HEK293 (cell line): ENCODE results near the gene LY6G6F.
A peak's percentile ranks its signal among the peaks of the same experiment; 100 is the strongest.

Experiments
- GLI2 ChIP-seq: fragments of 450-650 bp; formaldehyde crosslinking; IDR thresholded peaks from 2 replicates; pipeline ENCODE4; 2017; ENCODE audit warnings: missing biosample characterization, missing genetic modification characterization, low read depth, borderline replicate concordance
- SCRT1 ChIP-seq: fragments of 450-650 bp; formaldehyde crosslinking; IDR thresholded peaks from 2 replicates; pipeline ENCODE4 v1.5.1; 2016; ENCODE audit warnings: missing biosample characterization, missing genetic modification characterization, borderline replicate concordance
- SETDB1 ChIP-seq: IDR thresholded peaks from one replicate; pipeline ENCODE4 v1.6.1; 2017; ENCODE audit warnings: mild to moderate bottlenecking, low read length, moderate library complexity, mixed read lengths; ENCODE audit not compliant: insufficient read length
- SP7 ChIP-seq: fragments of 450-650 bp; formaldehyde crosslinking; IDR thresholded peaks from 2 replicates; pipeline ENCODE4 v1.5.1; 2016; ENCODE audit warnings: missing biosample characterization, missing genetic modification characterization
- TRIM28 ChIP-seq: IDR thresholded peaks from 2 replicates; pipeline ENCODE4 v1.6.1; 2011; ENCODE audit warnings: low read length, control low read depth, borderline replicate concordance
- ZBTB17 ChIP-seq: fragments of 450-650 bp; formaldehyde crosslinking; IDR thresholded peaks from 2 replicates; pipeline ENCODE4 v1.5.1; 2016; ENCODE audit warnings: missing biosample characterization, missing genetic modification characterization
- ZEB2 ChIP-seq: fragments of 450-650 bp; formaldehyde crosslinking; IDR thresholded peaks from 2 replicates; pipeline ENCODE4 v1.5.1; 2016; ENCODE audit warnings: missing biosample characterization, missing genetic modification characterization
- ZFP41 ChIP-seq: fragments of 450-650 bp; formaldehyde crosslinking; IDR thresholded peaks from 2 replicates; pipeline ENCODE4 v1.5.1; 2016; ENCODE audit warnings: missing biosample characterization, missing genetic modification characterization, borderline replicate concordance
- ZIC2 ChIP-seq: fragments of 450-650 bp; formaldehyde crosslinking; IDR thresholded peaks from 2 replicates; pipeline ENCODE4 v1.5.1; 2016; ENCODE audit warnings: missing biosample characterization, missing genetic modification characterization
- ZNF10 ChIP-seq: fragments of 450-650 bp; formaldehyde crosslinking; IDR thresholded peaks from 2 replicates; pipeline ENCODE4 v1.5.1; 2017; ENCODE audit warnings: missing biosample characterization, missing genetic modification characterization
- ZNF121 ChIP-seq: fragments of 450-650 bp; formaldehyde crosslinking; IDR thresholded peaks from 2 replicates; pipeline ENCODE4 v1.5.1; 2016; ENCODE audit warnings: missing biosample characterization, missing genetic modification characterization
- ZNF157 ChIP-seq: fragments of 450-650 bp; formaldehyde crosslinking; IDR thresholded peaks from 2 replicates; pipeline ENCODE4 v1.5.1; 2016; ENCODE audit warnings: missing biosample characterization, missing genetic modification characterization
- ZNF16 ChIP-seq: fragments of 450-650 bp; formaldehyde crosslinking; IDR thresholded peaks from 2 replicates; pipeline ENCODE4 v1.5.1; 2016; ENCODE audit warnings: low read depth, missing biosample characterization, missing genetic modification characterization
- ZNF202 ChIP-seq: fragments of 450-650 bp; formaldehyde crosslinking; IDR thresholded peaks from 2 replicates; pipeline ENCODE4 v1.5.1; 2016; ENCODE audit warnings: missing biosample characterization, missing genetic modification characterization, borderline replicate concordance
- ZNF223 ChIP-seq: fragments of 450-650 bp; formaldehyde crosslinking; IDR thresholded peaks from 2 replicates; pipeline ENCODE4 v1.5.1; 2016; ENCODE audit warnings: missing biosample characterization, missing genetic modification characterization
- ZNF302 ChIP-seq: fragments of 450-650 bp; formaldehyde crosslinking; IDR thresholded peaks from 2 replicates; pipeline ENCODE4 v1.5.1; 2016; ENCODE audit warnings: missing biosample characterization, missing genetic modification characterization, low read depth
- ZNF311 ChIP-seq: fragments of 450-650 bp; formaldehyde crosslinking; IDR thresholded peaks from 2 replicates; pipeline ENCODE4 v1.5.1; 2017; ENCODE audit warnings: missing biosample characterization, missing genetic modification characterization, borderline replicate concordance
- ZNF341 ChIP-seq: fragments of 450-650 bp; formaldehyde crosslinking; IDR thresholded peaks from 2 replicates; pipeline ENCODE4; 2016; ENCODE audit warnings: low read depth, missing biosample characterization, missing genetic modification characterization
- ZNF394 ChIP-seq: fragments of 450-650 bp; formaldehyde crosslinking; IDR thresholded peaks from 2 replicates; pipeline ENCODE4 v1.5.1; 2016; ENCODE audit warnings: missing biosample characterization, missing genetic modification characterization, mild to moderate bottlenecking, moderate library complexity, borderline replicate concordance
- ZNF473 ChIP-seq: fragments of 450-650 bp; formaldehyde crosslinking; IDR thresholded peaks from 2 replicates; pipeline ENCODE4 v1.5.1; 2017; ENCODE audit warnings: missing biosample characterization, missing genetic modification characterization
- ZNF529 ChIP-seq: fragments of 450-650 bp; formaldehyde crosslinking; IDR thresholded peaks from 2 replicates; pipeline ENCODE4 v1.5.1; 2017; ENCODE audit warnings: missing genetic modification characterization, missing biosample characterization; ENCODE audit not compliant: insufficient replicate concordance
- ZNF624 ChIP-seq: fragments of 450-650 bp; formaldehyde crosslinking; IDR thresholded peaks from 2 replicates; pipeline ENCODE4 v1.5.1; 2017; ENCODE audit warnings: missing biosample characterization, missing genetic modification characterization
- ZNF626 ChIP-seq: fragments of 450-650 bp; sonication (Bioruptor Pico); formaldehyde crosslinking; IDR thresholded peaks from 2 replicates; pipeline ENCODE4 v1.5.1; 2018; ENCODE audit warnings: missing biosample characterization, missing genetic modification characterization, inconsistent platforms
- ZNF654 ChIP-seq: fragments of 450-650 bp; formaldehyde crosslinking; IDR thresholded peaks from 2 replicates; pipeline ENCODE4 v1.5.1; 2016; ENCODE audit warnings: low read depth, missing biosample characterization, missing genetic modification characterization
- ZNF664 ChIP-seq: fragments of 450-650 bp; formaldehyde crosslinking; IDR thresholded peaks from 2 replicates; pipeline ENCODE4 v1.5.1; 2016; ENCODE audit warnings: missing biosample characterization, missing genetic modification characterization
- ZNF670 ChIP-seq: fragments of 450-650 bp; formaldehyde crosslinking; IDR thresholded peaks from 2 replicates; pipeline ENCODE4 v1.5.1; 2016; ENCODE audit warnings: missing biosample characterization, missing genetic modification characterization, low read depth
- ZNF707 ChIP-seq: fragments of 450-650 bp; formaldehyde crosslinking; IDR thresholded peaks from 2 replicates; pipeline ENCODE4 v1.5.1; 2016; ENCODE audit warnings: missing biosample characterization, missing genetic modification characterization
- ZNF792 ChIP-seq: fragments of 450-650 bp; formaldehyde crosslinking; IDR thresholded peaks from 2 replicates; pipeline ENCODE4 v1.5.1; 2016; ENCODE audit warnings: missing biosample characterization, missing genetic modification characterization
- ZXDB ChIP-seq: fragments of 450-650 bp; formaldehyde crosslinking; IDR thresholded peaks from 2 replicates; pipeline ENCODE4 v1.5.1; 2016; ENCODE audit warnings: missing biosample characterization, missing genetic modification characterization
- TF ChIP-seq, protein P1 (sequence below): fragments of 450-650 bp; formaldehyde crosslinking; IDR thresholded peaks from 2 replicates; pipeline ENCODE4 v1.5.1; 2016; ENCODE audit warnings: missing biosample characterization, missing genetic modification characterization
- TF ChIP-seq, protein P2 (sequence below): fragments of 450-650 bp; formaldehyde crosslinking; IDR thresholded peaks from 2 replicates; pipeline ENCODE4 v1.5.1; 2016; ENCODE audit warnings: missing biosample characterization, missing genetic modification characterization
- TF ChIP-seq, protein P3 (sequence below): fragments of 450-650 bp; formaldehyde crosslinking; IDR thresholded peaks from 2 replicates; pipeline ENCODE4 v1.5.1; 2016; ENCODE audit warnings: missing biosample characterization, missing genetic modification characterization
- TF ChIP-seq, protein P4 (sequence below): fragments of 450-650 bp; formaldehyde crosslinking; IDR thresholded peaks from 2 replicates; pipeline ENCODE4 v1.5.1; 2016; ENCODE audit warnings: missing biosample characterization, missing genetic modification characterization
- TF ChIP-seq, protein P5 (sequence below): fragments of 450-650 bp; formaldehyde crosslinking; IDR thresholded peaks from 2 replicates; pipeline ENCODE4 v1.5.1; 2016; ENCODE audit warnings: missing biosample characterization, missing genetic modification characterization

LY6G6F gene

DNA sequence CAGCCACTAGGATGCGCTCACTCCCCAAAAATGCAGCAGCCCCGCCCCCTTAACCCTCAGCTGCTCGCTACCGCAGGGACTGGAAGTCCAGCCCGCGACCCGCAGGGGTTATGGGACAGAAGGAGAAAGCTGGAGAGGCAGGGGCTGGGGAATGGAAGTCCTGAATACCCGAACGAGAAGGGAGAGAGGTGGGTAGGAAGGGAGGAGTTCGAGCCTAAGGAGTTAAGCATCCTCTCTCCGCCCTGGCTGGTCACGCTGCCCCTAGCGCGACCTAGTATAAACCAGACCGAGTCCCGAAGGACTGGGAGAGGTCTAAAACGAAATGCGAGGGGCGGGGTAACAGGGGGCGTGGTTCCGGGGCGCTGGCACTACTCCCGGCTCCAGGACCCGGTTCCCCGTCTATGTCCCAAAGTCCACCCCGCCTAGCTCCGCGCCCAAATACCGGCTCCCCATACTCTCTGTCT, 22.9 kb downstream of the LY6G6F start (continued):
- no peak for TF ChIP-seq SETDB1
- TF ChIP-seq, protein P1, sequence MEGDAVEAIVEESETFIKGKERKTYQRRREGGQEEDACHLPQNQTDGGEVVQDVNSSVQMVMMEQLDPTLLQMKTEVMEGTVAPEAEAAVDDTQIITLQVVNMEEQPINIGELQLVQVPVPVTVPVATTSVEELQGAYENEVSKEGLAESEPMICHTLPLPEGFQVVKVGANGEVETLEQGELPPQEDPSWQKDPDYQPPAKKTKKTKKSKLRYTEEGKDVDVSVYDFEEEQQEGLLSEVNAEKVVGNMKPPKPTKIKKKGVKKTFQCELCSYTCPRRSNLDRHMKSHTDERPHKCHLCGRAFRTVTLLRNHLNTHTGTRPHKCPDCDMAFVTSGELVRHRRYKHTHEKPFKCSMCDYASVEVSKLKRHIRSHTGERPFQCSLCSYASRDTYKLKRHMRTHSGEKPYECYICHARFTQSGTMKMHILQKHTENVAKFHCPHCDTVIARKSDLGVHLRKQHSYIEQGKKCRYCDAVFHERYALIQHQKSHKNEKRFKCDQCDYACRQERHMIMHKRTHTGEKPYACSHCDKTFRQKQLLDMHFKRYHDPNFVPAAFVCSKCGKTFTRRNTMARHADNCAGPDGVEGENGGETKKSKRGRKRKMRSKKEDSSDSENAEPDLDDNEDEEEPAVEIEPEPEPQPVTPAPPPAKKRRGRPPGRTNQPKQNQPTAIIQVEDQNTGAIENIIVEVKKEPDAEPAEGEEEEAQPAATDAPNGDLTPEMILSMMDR (tag by site-specific recombination), result peak; percentile 94
- no peak for TF ChIP-seq ZNF311 (tag by site-specific recombination)
- peak; percentile 19; the same call in 1 of the 2 replicates for TF ChIP-seq ZNF394 (tag by site-specific recombination)
- no peak for TF ChIP-seq TRIM28
- TF ChIP-seq ZNF16 (tag by site-specific recombination), result no peak
- no peak for TF ChIP-seq ZNF302 (tag by site-specific recombination)
- TF ChIP-seq ZNF473 (tag by site-specific recombination), result no peak
- TF ChIP-seq ZEB2, result peak; percentile 64; the same call in 1 of the 2 replicates
- TF ChIP-seq, protein P2, sequence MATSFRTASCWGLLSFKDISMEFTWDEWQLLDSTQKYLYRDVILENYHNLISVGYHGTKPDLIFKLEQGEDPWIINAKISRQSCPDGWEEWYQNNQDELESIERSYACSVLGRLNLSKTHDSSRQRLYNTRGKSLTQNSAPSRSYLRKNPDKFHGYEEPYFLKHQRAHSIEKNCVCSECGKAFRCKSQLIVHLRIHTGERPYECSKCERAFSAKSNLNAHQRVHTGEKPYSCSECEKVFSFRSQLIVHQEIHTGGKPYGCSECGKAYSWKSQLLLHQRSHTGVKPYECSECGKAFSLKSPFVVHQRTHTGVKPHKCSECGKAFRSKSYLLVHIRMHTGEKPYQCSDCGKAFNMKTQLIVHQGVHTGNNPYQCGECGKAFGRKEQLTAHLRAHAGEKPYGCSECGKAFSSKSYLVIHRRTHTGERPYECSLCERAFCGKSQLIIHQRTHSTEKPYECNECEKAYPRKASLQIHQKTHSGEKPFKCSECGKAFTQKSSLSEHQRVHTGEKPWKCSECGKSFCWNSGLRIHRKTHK, result no peak
- no peak for TF ChIP-seq SCRT1
- TF ChIP-seq ZNF707 (tag by site-specific recombination), result no peak
- TF ChIP-seq ZNF624, result no peak
- no peak for TF ChIP-seq ZNF670
- TF ChIP-seq ZFP41 (tag by site-specific recombination), result no peak
- TF ChIP-seq ZNF626 (tag by site-specific recombination), result no peak
- TF ChIP-seq, protein P3, sequence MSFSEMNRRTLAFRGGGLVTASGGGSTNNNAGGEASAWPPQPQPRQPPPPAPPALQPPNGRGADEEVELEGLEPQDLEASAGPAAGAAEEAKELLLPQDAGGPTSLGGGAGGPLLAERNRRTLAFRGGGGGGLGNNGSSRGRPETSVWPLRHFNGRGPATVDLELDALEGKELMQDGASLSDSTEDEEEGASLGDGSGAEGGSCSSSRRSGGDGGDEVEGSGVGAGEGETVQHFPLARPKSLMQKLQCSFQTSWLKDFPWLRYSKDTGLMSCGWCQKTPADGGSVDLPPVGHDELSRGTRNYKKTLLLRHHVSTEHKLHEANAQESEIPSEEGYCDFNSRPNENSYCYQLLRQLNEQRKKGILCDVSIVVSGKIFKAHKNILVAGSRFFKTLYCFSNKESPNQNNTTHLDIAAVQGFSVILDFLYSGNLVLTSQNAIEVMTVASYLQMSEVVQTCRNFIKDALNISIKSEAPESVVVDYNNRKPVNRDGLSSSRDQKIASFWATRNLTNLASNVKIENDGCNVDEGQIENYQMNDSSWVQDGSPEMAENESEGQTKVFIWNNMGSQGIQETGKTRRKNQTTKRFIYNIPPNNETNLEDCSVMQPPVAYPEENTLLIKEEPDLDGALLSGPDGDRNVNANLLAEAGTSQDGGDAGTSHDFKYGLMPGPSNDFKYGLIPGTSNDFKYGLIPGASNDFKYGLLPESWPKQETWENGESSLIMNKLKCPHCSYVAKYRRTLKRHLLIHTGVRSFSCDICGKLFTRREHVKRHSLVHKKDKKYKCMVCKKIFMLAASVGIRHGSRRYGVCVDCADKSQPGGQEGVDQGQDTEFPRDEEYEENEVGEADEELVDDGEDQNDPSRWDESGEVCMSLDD (tag by site-specific recombination), result no peak
- no peak for TF ChIP-seq ZNF121 (tag by site-specific recombination)
- TF ChIP-seq ZNF157 (tag by site-specific recombination), result no peak
- peak; percentile 51 for TF ChIP-seq SP7 (tag by site-specific recombination)
- TF ChIP-seq ZNF792, result no peak
- TF ChIP-seq ZNF664 (tag by site-specific recombination), result no peak
- no peak for TF ChIP-seq ZNF223 (tag by site-specific recombination)
- no peak for TF ChIP-seq ZNF202 (tag by site-specific recombination)
- TF ChIP-seq, protein P4, sequence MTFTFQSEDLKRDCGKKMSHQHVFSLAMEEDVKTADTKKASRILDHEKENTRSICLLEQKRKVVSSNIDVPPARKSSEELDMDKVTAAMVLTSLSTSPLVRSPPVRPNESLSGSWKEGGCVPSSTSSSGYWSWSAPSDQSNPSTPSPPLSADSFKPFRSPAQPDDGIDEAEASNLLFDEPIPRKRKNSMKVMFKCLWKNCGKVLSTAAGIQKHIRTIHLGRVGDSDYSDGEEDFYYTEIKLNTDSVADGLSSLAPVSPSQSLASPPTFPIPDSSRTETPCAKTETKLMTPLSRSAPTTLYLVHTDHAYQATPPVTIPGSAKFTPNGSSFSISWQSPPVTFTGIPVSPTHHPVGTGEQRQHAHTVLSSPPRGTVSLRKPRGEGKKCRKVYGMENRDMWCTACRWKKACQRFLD (tag by site-specific recombination), result no peak
- no peak for TF ChIP-seq ZIC2 (tag by site-specific recombination)
- TF ChIP-seq ZNF529 (tag by site-specific recombination), result no peak
- TF ChIP-seq ZXDB (tag by site-specific recombination), result peak; percentile 96
- no peak for TF ChIP-seq ZNF10
- no peak for TF ChIP-seq GLI2 (tag by site-specific recombination)
- TF ChIP-seq ZBTB17 (tag by site-specific recombination), result peak; percentile 92
- TF ChIP-seq, protein P5, sequence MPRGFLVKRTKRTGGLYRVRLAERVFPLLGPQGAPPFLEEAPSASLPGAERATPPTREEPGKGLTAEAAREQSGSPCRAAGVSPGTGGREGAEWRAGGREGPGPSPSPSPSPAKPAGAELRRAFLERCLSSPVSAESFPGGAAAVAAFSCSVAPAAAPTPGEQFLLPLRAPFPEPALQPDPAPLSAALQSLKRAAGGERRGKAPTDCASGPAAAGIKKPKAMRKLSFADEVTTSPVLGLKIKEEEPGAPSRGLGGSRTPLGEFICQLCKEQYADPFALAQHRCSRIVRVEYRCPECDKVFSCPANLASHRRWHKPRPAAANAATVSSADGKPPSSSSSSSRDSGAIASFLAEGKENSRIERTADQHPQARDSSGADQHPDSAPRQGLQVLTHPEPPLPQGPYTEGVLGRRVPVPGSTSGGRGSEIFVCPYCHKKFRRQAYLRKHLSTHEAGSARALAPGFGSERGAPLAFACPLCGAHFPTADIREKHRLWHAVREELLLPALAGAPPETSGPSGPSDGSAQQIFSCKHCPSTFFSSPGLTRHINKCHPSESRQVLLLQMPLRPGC (tag by site-specific recombination), result no peak
- no peak for TF ChIP-seq ZNF341 (tag by site-specific recombination)
- peak; percentile 48 for TF ChIP-seq ZNF654 (tag by site-specific recombination)
